HG02571 (cell line): ENCODE data around the gene LRRN2.

Experiments
- ATAC-seq: cut with Tn5 transposase; IDR thresholded peaks from one replicate; pipeline ENCODE4 v1.9.1; 2021; ENCODE audit warnings: mild to moderate bottlenecking, moderate library complexity; ENCODE audit not compliant: unreplicated experiment

Gene LRRN2

DNA sequence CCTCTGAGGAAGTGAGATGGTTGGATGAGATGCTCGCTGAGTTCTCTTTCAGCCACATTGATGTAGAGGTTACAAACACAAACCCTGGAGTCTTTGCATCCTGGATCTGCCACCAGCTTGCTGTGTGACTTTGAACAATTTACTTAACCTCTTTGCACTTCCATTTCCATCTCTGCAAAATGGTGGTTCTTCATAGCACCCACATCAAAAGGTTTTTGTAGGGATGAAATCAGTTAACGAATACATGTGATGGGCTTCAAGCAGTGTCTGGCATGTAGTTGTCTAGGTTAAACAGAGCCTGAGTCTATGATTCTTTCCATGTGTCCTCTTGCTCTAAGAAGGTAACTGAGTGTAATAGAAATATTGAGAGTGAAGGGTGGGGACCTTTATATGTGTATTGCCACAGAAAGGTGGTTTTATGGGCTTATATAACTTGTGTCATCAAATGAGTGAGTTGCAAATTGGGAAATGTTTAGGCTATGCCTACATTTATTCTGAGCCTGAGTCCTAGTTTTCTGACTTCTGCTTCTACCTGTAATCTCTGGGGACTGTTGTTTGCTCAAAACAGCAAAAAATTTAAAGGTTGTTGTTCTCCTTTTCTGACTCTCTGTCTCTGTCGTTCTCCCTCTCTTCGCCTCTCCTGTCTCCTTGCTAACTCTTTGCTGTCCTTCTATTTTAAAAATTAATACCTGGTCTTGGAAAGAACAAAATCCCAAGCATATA, 27.3 kb upstream of the LRRN2 start:
- no peak for ATAC-seq

DNA sequence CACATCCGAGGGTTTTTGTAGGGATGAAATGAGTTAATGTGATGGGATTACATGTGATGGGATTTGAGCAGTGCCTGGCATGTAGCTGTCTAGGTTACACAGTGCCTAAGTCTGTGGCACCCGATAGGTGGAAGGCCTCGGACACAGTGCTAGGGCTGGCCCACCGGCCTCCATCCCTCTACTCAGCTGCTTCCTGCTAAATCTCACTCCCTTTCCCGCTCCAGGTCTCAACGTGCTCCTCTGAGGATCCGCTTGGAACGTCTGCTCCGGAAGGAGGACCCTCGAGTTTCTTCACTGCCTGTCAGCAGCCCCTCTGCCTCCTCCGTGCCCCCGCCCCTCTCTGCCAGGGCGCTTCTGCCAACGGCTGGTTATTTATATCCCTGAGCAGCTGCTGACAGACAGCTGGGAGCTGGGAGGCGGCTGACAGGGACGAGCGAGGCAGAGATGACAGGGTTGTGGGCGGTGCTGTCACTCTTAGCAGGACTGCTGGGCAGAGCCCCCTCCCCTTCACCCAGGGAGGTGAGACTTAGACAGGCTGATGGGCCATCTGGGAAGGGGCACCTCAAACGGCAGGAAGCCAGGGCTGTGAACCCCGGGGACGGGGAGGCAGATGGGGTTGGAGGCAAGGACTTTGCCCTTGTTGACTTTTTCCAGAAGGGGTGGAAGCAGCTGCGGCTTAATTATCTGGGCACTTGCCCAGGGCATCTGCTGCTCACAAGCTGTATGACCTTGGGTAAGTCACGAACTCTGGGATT, 26.6 kb upstream of the LRRN2 start:
- no peak for ATAC-seq

DNA sequence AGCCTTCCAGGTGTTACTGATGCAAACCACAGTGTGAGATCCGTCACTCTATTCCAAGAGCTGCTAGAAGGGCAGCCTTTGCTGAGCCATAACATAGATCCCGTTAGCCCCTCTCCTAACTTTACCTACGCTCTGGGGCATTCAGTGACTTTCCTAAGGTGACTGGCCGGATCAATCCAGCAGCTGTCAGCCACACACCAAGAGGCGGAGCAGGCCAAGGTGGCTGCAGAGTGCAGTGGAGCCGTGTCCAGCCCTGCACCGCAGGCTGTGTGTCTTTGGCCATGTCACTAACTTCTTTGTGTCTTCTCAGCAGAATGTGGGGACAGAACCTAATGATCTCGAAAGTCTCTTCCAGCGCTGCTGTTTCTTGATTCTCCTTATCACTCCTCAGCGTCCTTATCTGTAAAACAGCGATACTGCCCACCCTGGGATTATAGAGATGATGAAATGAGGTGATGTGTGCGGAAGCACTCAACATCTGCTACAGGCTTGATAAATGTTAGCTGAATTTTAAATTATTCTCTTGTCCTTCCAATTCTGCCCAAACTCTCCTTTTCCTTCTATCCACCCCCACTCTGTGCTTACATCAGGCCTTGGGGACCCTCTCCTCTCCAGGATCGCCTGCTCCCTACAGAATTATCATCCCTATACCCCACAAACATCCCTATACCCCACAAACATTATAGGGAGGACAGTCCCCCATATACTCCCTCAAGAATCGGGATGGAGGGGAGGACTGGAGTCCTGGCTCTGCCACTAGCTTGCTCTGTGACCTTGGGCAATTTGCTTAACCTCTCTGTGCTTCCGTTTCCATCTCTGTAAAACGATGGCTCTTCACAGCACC, 25.8 kb upstream of the LRRN2 start:
- ATAC-seq: no peak

DNA sequence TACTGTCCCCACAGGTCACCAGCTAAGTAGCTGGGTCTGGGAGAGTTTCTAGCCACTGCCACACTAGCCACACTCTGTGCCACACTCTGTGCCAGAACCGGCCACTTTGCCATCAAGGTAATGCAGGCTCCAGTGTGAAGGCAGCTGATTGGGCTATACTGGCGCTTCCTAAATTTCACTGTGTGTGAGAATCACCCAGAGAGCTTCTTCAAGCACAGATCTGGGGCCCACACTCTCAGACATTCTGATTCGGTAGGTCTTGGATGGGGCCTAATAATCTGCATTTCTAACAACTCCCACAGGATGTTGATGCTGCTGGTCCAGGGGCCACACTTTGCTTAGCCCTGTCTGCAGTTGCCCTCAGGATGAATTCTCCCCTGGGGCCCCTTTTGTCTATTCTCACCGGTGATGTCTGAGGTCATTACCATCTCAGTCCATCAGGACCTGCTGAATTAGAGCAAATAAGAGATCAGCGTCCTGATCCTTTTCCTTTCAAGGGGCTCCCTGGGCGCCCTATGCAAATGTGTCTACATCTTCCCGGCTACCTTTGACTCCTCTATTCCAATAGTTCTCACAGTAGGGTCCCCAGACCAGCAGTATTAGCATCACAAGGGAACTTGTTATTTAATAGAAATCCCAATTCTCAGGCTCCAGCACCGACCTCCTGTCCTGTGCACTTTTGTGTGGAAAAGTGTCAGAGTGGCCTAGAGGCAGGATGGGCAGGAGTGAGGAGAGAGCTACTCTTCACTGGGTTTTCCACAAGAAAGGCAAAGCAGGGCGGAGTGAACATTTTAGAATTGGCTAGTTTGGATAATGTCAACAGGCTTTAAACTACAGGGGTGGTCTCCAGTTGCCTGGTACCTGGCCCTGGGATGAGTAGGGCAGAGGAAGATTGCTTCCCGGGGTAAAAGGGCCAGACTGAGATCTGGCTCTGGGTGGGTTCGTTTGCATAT, 24.7 kb upstream of the LRRN2 start:
- no peak for ATAC-seq

DNA sequence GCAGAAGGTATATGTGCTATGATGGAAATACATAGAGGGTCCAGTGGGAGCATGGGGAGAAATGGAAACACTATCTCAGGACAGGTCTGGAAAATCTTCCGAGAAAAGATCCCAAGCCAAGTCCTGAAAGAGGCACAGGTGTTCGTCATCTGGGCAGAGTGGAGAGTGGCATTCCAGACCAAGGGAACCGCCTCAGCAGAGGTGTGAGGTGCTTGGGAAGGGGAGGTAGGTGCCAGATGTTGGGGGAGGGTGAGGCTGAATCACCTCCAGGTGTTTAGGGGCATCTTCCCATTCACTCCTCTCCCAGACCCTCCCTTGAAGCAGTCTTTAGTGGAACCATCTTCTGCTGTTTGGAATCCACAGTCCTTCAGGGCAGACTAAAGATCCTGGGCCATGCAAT, 23.5 kb upstream of the LRRN2 start:
- no peak for ATAC-seq

DNA sequence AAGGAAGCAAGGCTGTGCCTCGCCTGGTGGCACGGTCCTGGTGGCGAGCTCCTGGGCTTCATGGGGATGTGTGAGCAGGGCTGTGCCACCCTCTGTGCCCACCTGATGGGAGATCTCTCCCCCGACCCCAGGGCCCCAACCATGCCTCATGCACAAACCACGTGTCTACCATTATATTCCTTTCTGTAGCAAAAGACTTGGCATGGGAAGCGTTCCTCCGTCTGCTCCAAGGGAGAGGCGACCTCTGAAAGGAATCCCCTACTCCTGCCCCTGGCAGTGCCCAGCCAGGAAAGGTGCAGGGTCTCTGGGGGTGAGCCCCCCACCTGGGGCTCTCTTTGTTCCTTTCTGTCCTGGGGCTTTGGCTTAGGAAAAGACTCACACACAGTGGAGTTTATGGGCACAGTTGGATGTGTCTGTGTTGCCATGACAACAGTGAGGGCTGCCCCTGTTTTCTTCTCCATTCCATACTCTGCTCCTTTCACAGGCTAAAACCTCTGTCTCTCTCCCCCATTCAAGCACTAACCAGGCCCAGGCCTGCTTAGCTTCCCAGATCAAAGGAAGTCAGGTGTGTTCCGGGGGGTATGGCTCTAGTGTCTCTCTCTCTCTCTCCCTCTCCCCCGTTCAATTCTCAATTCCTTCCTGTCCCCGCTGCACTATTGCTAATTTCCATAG, 21.4 kb upstream of the LRRN2 start:
- ATAC-seq: no peak

DNA sequence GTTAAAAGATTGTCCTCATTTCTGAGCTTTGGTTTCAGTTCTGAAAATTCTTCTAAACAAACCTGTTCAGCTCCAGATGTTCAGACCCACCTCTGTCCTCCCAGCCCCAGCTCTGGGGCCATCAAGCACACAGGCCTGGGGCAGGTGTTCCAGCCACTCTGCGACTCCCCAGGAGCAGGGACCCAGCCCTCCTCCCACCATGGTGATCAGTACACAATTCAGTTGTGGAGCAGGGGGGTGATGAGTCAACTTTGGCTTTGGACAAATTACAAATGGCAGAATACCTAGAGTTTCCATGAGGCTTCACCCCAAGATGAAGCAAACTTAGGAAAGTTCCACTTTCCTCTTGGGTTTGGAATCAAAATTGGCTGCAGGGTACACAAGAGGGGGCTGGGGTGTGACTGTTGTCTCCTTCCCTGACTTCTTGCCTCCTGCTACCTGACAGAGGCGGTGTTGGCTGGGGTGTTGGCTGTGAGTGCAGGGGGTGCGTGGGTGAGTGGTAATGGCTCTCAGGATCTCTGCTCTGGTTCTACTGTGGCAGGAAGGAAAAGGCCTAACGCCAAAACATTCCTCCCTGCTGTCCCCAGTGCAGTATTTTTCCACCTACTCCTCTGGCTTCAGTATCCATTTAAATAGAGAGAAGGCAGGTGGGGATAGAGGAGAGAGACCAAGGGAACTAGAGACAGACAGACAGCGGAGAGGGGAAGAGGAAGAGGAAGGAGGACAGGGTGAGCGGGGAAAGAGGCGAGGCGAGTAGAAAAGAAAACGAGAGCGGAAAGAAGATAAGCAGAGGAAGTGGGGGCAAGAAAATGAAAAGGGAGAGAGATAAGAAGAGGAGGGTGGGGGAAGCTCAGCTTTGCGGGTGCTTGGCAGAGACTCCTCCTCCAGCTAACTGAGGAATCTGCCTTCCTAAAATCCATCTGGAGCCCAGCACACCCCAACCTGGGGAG, 20.6 kb upstream of the LRRN2 start:
- ATAC-seq: no peak

DNA sequence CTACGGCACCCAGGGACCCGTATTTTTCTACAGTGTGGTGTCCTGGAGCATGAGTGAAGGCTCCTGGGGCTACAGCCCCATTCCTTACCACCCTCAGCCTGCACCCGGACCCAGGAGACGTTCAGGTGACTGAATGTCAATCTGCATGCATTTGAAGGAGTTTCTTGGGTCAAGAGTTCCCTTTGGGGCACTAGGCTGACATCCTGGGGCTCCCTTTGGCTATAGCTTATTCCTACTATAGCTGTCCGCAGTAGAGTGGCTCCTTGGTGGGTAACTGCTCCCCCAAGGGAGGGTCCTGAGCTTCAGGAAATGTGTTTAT, 19.9 kb upstream of the LRRN2 start:
- no peak for ATAC-seq

DNA sequence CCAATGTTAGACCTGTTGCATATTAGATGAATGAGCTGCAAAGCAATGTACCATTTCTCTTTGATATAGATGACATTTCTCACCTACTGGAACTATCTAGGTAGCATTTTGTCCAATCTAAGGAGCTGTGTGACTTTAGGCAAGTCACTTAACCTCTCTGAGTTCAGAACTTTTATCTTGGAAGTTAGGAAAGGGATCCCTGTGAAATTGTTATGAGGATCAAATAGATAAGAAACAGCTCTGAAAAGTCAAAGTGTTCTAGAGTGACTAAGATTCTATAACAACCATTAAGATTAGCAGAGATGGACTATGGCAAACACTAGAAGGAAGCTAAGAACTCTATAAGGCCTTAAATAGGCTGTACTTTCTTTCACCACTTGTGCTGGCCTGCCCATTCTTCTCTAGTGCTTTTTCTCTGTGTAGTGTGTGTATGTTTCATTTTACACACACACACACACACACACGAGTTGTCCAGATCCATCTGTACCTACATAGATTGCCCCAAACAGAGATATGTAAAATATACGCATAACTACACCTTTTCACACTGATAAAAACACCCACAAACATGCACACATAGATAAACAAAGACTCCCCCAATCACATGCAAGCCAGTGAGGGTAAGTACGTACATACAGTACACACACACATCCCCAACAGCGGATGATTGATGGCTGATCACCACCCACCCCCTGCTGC, 19.4 kb upstream of the LRRN2 start:
- ATAC-seq: no peak

DNA sequence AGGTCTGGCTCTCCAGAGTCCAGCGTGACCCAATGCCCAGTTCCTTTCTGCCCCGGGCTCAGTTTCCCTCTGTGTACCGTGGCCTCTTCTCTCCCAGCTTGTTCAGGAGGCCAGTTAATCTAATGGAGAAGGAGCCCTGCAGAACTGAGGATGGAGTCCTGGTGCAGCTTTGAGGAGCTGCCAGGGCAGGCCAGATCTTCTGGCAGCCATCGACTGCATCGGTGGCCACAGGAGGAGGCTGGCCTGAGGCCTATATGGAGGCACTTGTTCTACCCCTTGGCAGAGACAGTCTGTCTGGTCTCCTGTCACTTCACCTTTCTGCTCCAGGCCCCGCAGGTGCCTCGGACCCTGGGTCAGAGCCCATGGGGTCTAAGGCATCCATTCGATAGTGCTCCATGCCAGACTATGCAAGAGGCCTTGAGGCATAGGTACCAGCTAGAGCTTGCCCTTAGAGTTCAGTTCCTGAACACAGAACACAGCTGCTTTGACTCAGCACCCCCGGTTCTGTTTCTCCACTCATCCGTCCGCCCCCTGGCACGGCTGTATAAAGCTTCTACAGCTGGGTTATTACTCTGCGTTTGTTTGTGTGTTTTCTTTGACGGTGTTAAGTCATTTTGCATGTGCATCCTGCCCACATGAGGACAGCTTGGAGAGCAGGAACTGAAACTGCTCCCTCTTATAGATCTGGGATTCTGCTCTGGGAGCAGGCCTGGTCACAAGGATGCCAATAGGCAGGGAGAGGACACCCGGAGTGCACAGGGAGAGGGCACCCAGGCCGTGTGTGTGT, 18.5 kb upstream of the LRRN2 start:
- ATAC-seq: no peak

DNA sequence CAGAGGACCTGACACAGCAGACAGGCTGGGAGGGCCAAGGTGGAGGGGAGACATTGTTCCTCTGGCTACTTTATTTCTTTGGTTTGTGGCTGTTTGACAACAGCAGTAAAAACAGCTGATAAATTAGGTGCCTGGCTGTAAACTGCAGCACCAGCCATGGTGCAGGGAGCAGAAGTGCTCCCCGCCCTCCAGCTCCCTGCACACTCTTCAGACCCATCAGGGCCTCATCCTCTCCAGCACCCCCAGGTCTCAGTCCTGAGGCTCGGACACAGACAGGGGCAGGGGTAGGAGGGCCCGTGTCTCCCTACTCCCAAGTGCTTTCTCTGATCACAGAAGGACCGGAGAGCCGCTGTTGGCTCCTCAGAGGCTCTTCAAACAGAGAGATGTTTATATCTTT, 17.7 kb upstream of the LRRN2 start:
- ATAC-seq: no peak

DNA sequence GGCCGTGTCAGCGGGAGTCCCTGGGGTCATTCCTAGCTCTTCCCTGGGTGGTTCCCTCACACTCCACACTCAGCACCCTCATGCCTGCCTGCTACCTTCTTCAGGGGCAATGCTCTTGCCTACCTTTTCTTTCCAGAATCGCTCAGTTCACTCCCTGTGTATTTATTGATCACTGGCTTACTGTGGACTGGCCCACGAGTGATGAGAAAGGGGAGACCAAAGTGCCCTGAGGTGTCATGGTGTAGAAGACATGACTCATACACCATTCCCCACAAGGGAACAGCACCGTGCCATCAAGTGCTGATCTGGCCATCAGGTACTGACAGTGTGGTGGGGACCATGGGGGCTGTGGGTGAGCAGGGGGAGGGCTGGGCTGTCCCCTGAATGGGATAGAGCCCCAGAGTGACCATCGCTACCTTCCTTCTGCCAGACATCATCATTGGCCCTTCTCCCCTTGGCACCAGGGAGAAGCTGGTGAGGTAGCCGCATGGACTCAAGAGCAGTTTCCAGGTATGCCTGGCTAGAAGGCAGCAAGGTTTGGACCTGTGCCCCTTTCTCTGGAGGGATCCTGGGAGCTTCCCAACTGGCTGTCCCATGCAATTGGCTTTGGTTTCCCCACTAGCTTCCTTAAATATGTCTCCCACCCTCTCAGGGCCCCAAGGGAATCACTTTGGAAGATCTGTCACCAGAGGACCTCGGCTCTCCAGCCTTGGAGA, 17.2 kb upstream of the LRRN2 start:
- ATAC-seq: no peak

DNA sequence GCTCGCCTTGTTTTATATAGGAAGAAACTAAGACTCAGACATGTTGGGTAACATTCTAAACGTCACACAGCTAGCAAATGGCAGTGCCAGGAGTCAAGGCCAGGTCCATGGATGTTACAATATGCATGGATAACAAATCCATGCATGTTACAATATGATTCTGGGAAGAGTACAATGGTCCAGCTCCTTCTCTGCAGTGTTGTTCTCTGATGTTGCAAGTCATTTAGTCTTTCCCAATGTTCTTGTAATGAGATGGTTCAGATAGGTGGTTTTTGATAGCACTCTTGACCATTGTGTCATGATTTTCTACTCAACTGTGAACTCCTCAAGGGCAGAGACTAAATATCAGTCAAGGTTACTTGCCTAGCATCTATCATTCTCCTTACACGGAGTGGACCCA, 15.7 kb upstream of the LRRN2 start:
- ATAC-seq: no peak

DNA sequence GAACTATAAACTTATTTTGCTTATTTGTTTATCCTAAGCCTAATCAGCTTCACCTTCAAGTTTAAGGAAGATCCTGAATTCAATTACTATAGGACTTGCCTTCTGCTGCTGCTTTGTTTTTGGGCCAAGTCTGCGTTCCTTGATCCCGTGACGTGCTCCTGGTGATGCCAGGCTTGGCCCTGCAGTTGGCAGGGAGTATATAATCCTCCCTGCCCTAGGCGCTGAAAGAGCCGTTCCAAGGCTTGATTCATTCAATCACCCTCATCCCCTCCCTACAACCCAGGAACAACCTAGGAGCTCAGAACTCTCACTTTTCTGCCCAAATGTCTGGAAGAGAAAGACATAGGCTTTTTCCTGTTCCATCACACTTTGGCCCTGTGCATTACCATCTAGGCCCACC, 12.4 kb upstream of the LRRN2 start:
- ATAC-seq: no peak

DNA sequence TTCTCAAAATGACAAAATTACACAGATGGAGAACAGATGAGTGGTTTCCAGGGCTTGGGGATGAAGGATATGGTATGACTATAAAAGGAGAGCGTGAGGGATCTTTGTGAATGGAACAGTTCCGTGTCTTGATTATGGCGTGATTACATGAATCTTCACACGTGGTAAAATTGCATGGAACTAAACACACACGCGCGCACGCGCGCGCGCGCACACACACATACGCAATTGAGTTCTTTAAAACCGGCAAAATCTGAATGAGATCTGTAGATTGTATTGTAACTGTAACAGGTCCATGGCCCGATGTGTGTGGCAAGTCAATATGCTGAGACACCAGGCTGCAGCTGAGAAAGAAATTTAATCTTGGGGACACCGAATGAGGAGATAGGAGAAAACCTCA, 11.1 kb upstream of the LRRN2 start:
- ATAC-seq: no peak

DNA sequence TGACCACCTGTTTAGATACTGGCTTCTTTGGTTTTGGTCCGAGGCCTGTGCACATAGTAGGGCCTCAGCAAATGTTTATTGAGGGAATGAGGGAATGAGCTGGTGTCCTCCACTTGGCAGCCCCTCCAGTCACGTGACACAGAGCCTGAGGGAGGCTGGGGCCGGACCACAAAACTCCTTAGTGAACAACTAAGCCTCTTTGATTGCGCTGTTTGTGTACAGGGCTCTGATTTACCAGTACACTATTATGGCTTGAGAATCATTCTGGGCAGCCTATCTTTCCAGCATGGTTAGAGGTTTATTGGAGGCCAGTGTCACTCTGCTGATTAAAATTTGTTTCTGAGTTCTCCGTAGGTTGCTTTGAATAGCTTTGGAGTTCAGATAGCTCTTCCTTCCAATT, 10.2 kb upstream of the LRRN2 start:
- no peak for ATAC-seq

DNA sequence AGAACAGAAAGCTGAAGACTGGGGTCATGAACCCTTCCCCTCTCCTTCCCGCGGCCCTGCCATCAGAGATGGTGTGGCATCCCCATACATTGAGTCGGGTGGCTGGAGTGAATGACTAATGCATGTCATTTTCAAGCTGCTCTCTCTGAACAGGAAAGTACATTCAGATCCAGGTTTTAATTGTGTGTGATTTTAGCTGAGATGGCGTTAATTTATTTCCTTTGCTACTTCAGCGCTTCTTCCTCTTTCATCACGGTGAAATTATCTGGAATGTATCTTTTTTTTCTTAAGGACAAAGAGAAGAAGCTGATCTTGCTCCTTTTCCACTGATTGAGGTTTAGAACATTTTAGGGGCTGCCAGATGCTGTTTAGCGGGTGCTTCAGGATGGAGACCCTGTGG, 8.6 kb upstream of the LRRN2 start:
- ATAC-seq: no peak
